ENCODE data around the gene SLC39A13.

The SLC39A13 gene

GRCh38 chr11:47407746-47408590, at the start of gene SLC39A13:
SLC39A13 (plus strand) TSS chr11:47408590; CDS start chr11:47410095, 1,505 bp downstream.
- H3K4me1 ChIP-seq (ENCODE audit: control insufficient read depth, insufficient read depth, low read length) = peaks cover 10% of the 10 kb centered on the region
- no peaks in the 10 kb centered on the region for H3K27me3 ChIP-seq (ENCODE audit: control insufficient read depth, insufficient read depth, low read length)
- H3K9me3 ChIP-seq (ENCODE audit: control insufficient read depth, insufficient read depth, low read length) = no peaks in the 10 kb centered on the region

GRCh38 chr11:47358731-47359051, 49.7 kb upstream of the SLC39A13 start:
- no peak overlapping the region for H3K4me3 ChIP-seq (ENCODE audit: low read depth, low read length)
- no peaks in the 10 kb centered on the region for H3K9me3 ChIP-seq (ENCODE audit: control insufficient read depth, insufficient read depth, low read length)
- peaks cover 3% of the 10 kb centered on the region for H3K4me1 ChIP-seq (ENCODE audit: control insufficient read depth, insufficient read depth, low read length)
- no peaks in the 10 kb centered on the region for H3K27me3 ChIP-seq (ENCODE audit: control insufficient read depth, insufficient read depth, low read length)
- H3K36me3 ChIP-seq (ENCODE audit: control insufficient read depth, insufficient read depth, low read length) = no peaks in the 10 kb centered on the region
- H3K9ac ChIP-seq (ENCODE audit: low read depth, low read length) = no peak overlapping the region

More at GRCh38 chr11:47407746-47408590, at the start of gene SLC39A13:
- H3K9ac ChIP-seq (ENCODE audit: low read depth, low read length) = peak within 1 kb of the TSS; percentile 87
- H3K4me3 ChIP-seq (ENCODE audit: low read depth, low read length) = peak within 1 kb of the TSS; percentile 91
- H3K36me3 ChIP-seq (ENCODE audit: control insufficient read depth, insufficient read depth, low read length) = peaks cover 4% of the 10 kb centered on the region

GRCh38 chr11:47359162-47359561, 49.2 kb upstream of the SLC39A13 start:
- Histone ChIP-seq H3K4me3 (ENCODE audit: low read depth, low read length) (no peak overlapping the region), H3K27me3 (ENCODE audit: control insufficient read depth, insufficient read depth, low read length) (no peaks in the 10 kb centered on the region), H3K9ac (ENCODE audit: low read depth, low read length) (no peak overlapping the region), H3K4me1 (ENCODE audit: control insufficient read depth, insufficient read depth, low read length) (no peaks in the 10 kb centered on the region), H3K9me3 (ENCODE audit: control insufficient read depth, insufficient read depth, low read length) (no peaks in the 10 kb centered on the region), H3K36me3 (ENCODE audit: control insufficient read depth, insufficient read depth, low read length) (no peaks in the 10 kb centered on the region)

DNA sequence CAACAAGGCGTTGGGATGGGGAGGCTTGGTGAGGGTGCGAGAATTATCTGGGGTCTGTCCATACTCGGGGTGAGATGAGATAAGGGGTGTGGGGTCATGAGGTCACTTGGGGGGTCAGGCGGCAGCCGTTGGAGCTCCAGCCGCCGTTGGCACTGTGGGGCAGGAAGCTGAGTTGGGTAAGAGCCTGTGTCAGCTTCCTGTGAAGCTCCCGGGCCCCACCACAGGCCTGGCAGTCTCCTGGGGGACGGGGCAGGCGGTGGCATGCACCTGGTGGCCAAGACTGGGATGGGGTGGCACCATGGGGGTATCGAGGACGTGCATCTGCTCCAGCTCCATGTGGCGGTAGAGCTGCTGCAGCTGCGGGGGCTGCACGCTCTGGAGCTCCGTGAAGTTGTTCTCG, 48.8 kb upstream of the SLC39A13 start:
- Histone ChIP-seq H3K36me3 (ENCODE audit: control insufficient read depth, insufficient read depth, low read length) (no peaks in the 10 kb centered on the region), H3K9ac (ENCODE audit: low read depth, low read length) (no peak overlapping the region), H3K9me3 (ENCODE audit: control insufficient read depth, insufficient read depth, low read length) (no peaks in the 10 kb centered on the region), H3K27me3 (ENCODE audit: control insufficient read depth, insufficient read depth, low read length) (no peaks in the 10 kb centered on the region), H3K4me3 (ENCODE audit: low read depth, low read length) (no peak overlapping the region), H3K4me1 (ENCODE audit: control insufficient read depth, insufficient read depth, low read length) (no peaks in the 10 kb centered on the region)

GRCh38 chr11:47360341-47360740, 48.0 kb upstream of the SLC39A13 start:
- no peak overlapping the region for H3K4me3 ChIP-seq (ENCODE audit: low read depth, low read length)
- H3K36me3 ChIP-seq (ENCODE audit: control insufficient read depth, insufficient read depth, low read length) = no peaks in the 10 kb centered on the region
- no peaks in the 10 kb centered on the region for H3K9me3 ChIP-seq (ENCODE audit: control insufficient read depth, insufficient read depth, low read length)
- H3K9ac ChIP-seq (ENCODE audit: low read depth, low read length) = no peak overlapping the region
- no peaks in the 10 kb centered on the region for H3K27me3 ChIP-seq (ENCODE audit: control insufficient read depth, insufficient read depth, low read length)
- H3K4me1 ChIP-seq (ENCODE audit: control insufficient read depth, insufficient read depth, low read length) = no peaks in the 10 kb centered on the region

DNA sequence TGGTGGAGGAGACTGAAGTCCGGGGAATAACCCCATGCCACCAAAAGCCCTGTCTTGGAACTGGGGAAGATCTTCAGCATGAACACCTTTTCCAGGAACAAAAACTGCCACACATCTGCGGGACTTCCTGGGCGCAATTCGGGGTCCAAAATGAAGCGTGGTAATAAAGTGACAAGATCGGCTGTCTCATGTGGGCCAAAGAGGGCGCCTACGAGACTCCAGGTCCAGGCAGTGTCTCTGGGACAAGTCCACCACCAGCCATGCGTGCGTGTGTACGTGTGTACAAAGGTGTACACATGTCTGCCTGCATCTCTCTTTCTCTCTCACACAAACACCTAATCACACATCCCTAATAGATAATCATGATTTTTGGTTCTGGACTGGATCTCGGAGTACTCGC, 47.0 kb upstream of the SLC39A13 start:
- Histone ChIP-seq H3K36me3 (ENCODE audit: control insufficient read depth, insufficient read depth, low read length) (no peaks in the 10 kb centered on the region), H3K27me3 (ENCODE audit: control insufficient read depth, insufficient read depth, low read length) (no peaks in the 10 kb centered on the region), H3K4me3 (ENCODE audit: low read depth, low read length) (no peak overlapping the region), H3K9me3 (ENCODE audit: control insufficient read depth, insufficient read depth, low read length) (no peaks in the 10 kb centered on the region), H3K9ac (ENCODE audit: low read depth, low read length) (no peak overlapping the region), H3K4me1 (ENCODE audit: control insufficient read depth, insufficient read depth, low read length) (no peaks in the 10 kb centered on the region)

DNA sequence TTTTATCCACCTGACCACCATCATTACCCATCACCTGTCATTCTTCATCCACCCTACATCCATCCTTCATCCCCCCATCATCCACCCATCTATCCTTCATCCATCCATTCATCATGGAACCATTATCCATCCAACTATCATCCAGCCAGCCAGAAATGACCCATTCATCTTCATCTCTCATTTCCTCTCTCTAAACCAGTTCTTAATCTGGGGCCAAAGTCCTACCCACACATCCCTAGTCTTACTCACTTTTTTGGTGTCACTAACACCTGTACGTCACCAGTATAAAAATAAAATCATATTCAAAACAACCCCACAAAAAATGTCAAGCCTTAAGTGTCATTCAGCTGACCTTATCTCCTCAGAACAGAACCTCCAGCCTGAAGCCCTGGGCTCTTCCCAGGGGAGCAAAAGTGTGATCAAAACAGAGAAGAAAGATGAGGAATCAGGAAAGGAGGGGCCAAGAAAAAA, 42.3 kb upstream of the SLC39A13 start:
- Histone ChIP-seq H3K9me3 (ENCODE audit: control insufficient read depth, insufficient read depth, low read length) (no peaks in the 10 kb centered on the region), H3K27me3 (ENCODE audit: control insufficient read depth, insufficient read depth, low read length) (no peaks in the 10 kb centered on the region), H3K36me3 (ENCODE audit: control insufficient read depth, insufficient read depth, low read length) (no peaks in the 10 kb centered on the region), H3K4me3 (ENCODE audit: low read depth, low read length) (no peak overlapping the region), H3K9ac (ENCODE audit: low read depth, low read length) (no peak overlapping the region), H3K4me1 (ENCODE audit: control insufficient read depth, insufficient read depth, low read length) (no peaks in the 10 kb centered on the region)

DNA sequence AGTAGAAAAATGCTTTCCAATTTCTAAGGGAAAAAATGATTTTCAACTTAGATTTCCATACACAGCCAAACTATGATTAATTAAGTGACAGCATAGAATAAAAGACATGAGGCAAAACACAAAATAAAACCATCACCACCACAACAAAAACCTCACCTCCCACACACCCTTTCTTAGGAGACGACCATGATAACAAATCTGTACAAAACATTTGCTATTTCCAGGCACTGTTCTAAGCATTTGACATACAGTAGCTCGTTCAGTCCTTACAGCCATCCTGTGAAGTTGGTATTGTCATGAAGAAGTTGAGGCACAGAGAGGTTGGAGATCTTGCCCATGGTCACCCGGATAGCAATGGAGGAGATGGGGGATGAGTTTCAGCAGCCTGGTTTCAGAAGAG, 38.7 kb upstream of the SLC39A13 start:
- Histone ChIP-seq H3K9ac (ENCODE audit: low read depth, low read length) (no peak overlapping the region), H3K4me3 (ENCODE audit: low read depth, low read length) (no peak overlapping the region), H3K4me1 (ENCODE audit: control insufficient read depth, insufficient read depth, low read length) (no peaks in the 10 kb centered on the region), H3K36me3 (ENCODE audit: control insufficient read depth, insufficient read depth, low read length) (no peaks in the 10 kb centered on the region), H3K9me3 (ENCODE audit: control insufficient read depth, insufficient read depth, low read length) (no peaks in the 10 kb centered on the region), H3K27me3 (ENCODE audit: control insufficient read depth, insufficient read depth, low read length) (no peaks in the 10 kb centered on the region)

GRCh38 chr11:47372422-47372821, 36.0 kb upstream of the SLC39A13 start:
- no peaks in the 10 kb centered on the region for H3K4me1 ChIP-seq (ENCODE audit: control insufficient read depth, insufficient read depth, low read length)
- no peaks in the 10 kb centered on the region for H3K36me3 ChIP-seq (ENCODE audit: control insufficient read depth, insufficient read depth, low read length)
- H3K4me3 ChIP-seq (ENCODE audit: low read depth, low read length) = no peak overlapping the region
- H3K9me3 ChIP-seq (ENCODE audit: control insufficient read depth, insufficient read depth, low read length) = no peaks in the 10 kb centered on the region
- no peaks in the 10 kb centered on the region for H3K27me3 ChIP-seq (ENCODE audit: control insufficient read depth, insufficient read depth, low read length)
- H3K9ac ChIP-seq (ENCODE audit: low read depth, low read length) = no peak overlapping the region

- Histone ChIP-seq H3K36me3 (ENCODE audit: control insufficient read depth, insufficient read depth, low read length) (no peaks in the 10 kb centered on the region), H3K4me1 (ENCODE audit: control insufficient read depth, insufficient read depth, low read length) (peaks cover 2% of the 10 kb centered on the region), H3K9ac (ENCODE audit: low read depth, low read length) (no peak overlapping the region)
These were observed 34.3 kb upstream of the SLC39A13 start for GRCh38 chr11:47373876-47374719.

GRCh38 chr11:47374720-47375019, 33.7 kb upstream of the SLC39A13 start:
- Histone ChIP-seq H3K4me3 (ENCODE audit: low read depth, low read length) (no peak overlapping the region), H3K36me3 (ENCODE audit: control insufficient read depth, insufficient read depth, low read length) (no peaks in the 10 kb centered on the region), H3K4me1 (ENCODE audit: control insufficient read depth, insufficient read depth, low read length) (peaks cover 2% of the 10 kb centered on the region), H3K9me3 (ENCODE audit: control insufficient read depth, insufficient read depth, low read length) (no peaks in the 10 kb centered on the region), H3K27me3 (ENCODE audit: control insufficient read depth, insufficient read depth, low read length) (no peaks in the 10 kb centered on the region), H3K9ac (ENCODE audit: low read depth, low read length) (no peak overlapping the region)

More at GRCh38 chr11:47373876-47374719, 34.3 kb upstream of the SLC39A13 start:
- Histone ChIP-seq H3K4me3 (ENCODE audit: low read depth, low read length) (no peak overlapping the region), H3K27me3 (ENCODE audit: control insufficient read depth, insufficient read depth, low read length) (no peaks in the 10 kb centered on the region), H3K9me3 (ENCODE audit: control insufficient read depth, insufficient read depth, low read length) (no peaks in the 10 kb centered on the region)

GRCh38 chr11:47375020-47375419, 33.4 kb upstream of the SLC39A13 start:
- Histone ChIP-seq H3K9ac (ENCODE audit: low read depth, low read length) (no peak overlapping the region), H3K27me3 (ENCODE audit: control insufficient read depth, insufficient read depth, low read length) (no peaks in the 10 kb centered on the region), H3K36me3 (ENCODE audit: control insufficient read depth, insufficient read depth, low read length) (no peaks in the 10 kb centered on the region), H3K9me3 (ENCODE audit: control insufficient read depth, insufficient read depth, low read length) (no peaks in the 10 kb centered on the region), H3K4me1 (ENCODE audit: control insufficient read depth, insufficient read depth, low read length) (peaks cover 2% of the 10 kb centered on the region), H3K4me3 (ENCODE audit: low read depth, low read length) (no peak overlapping the region)
